GM18909 (cell line): ENCODE data around the gene TAOK3.
"Not testable (repeated sequence)": the region's sequence is repeated elsewhere in the genome, so short reads cannot be mapped to it uniquely, and the experiment has no call there.

Experiments
- ATAC-seq: cut with Tn5 transposase; IDR thresholded peaks from one replicate; pipeline ENCODE4 v1.9.1; 2021; ENCODE audit warnings: mild to moderate bottlenecking; ENCODE audit not compliant: unreplicated experiment, poor library complexity

Gene TAOK3

GRCh38 chr12:118151755-118152154 lies 221.0 kb downstream of the TAOK3 start:
- ATAC-seq = no peak

GRCh38 chr12:118150625-118151024 lies 222.1 kb downstream of the TAOK3 start:
- ATAC-seq = no peak

- no peak for ATAC-seq
Measured at GRCh38 chr12:118148287-118148686, 224.4 kb downstream of the TAOK3 start.

GRCh38 chr12:118145798-118146156 lies 226.9 kb downstream of the TAOK3 start:
- ATAC-seq = no peak

GRCh38 chr12:118145113-118145797 lies 227.5 kb downstream of the TAOK3 start:
- ATAC-seq = no peak

GRCh38 chr12:118144499-118144898 lies 228.2 kb downstream of the TAOK3 start:
- ATAC-seq = no peak

- ATAC-seq = no peak
Measured at GRCh38 chr12:118140825-118141224, 231.9 kb downstream of the TAOK3 start.

- ATAC-seq = no peak
Measured at GRCh38 chr12:118137148-118137678, 235.5 kb downstream of the TAOK3 start.

GRCh38 chr12:118136559-118137003 lies 236.1 kb downstream of the TAOK3 start:
- peak; percentile 28 for ATAC-seq

- peak; percentile 96 for ATAC-seq
Measured at GRCh38 chr12:118135788-118136558, 236.7 kb downstream of the TAOK3 start, which contains the start of gene PEBP1. PEBP1 (plus strand) TSS chr12:118136124; CDS start chr12:118136210, 86 bp downstream.

- not testable (repeated sequence) for ATAC-seq
Measured at GRCh38 chr12:118129436-118129835, 243.3 kb downstream of the TAOK3 start.

GRCh38 chr12:118127867-118128266 lies 244.8 kb downstream of the TAOK3 start:
- ATAC-seq = no peak

- ATAC-seq = no peak
Measured at GRCh38 chr12:118126119-118126757, 246.5 kb downstream of the TAOK3 start.

- no peak for ATAC-seq
Measured at GRCh38 chr12:118125743-118126118, 247.0 kb downstream of the TAOK3 start.

- no peak for ATAC-seq
Measured at GRCh38 chr12:118124333-118124874, 248.3 kb downstream of the TAOK3 start.

- ATAC-seq = no peak
Measured at GRCh38 chr12:118122264-118122663, 250.4 kb downstream of the TAOK3 start.

GRCh38 chr12:118120579-118121363 lies 251.9 kb downstream of the TAOK3 start:
- ATAC-seq = peak; percentile 72

- ATAC-seq = no peak
Measured at GRCh38 chr12:118119449-118119879, 253.2 kb downstream of the TAOK3 start.

GRCh38 chr12:118109088-118109487 lies 263.6 kb downstream of the TAOK3 start:
- ATAC-seq = no peak

GRCh38 chr12:118107694-118108093 lies 265.0 kb downstream of the TAOK3 start:
- no peak for ATAC-seq
